Uterus (tissue), 2 donors: ENCODE results near the gene AIG1.

ENCODE experiments used
- POLR2A ChIP-seq, 2 donors: fragments of 450-650 bp; IDR thresholded peaks; one replicate each; pipeline ENCODE4 v1.6.1; 2016; ENCODE audit warnings: antibody characterized with exemption in 2 of 2, mild to moderate bottlenecking in 1 of 2, moderate library complexity in 1 of 2
- TF ChIP-seq, protein P1 (sequence below), 4 experiments: fragments of 200-600 bp in 2 of 4; fragments of 450-650 bp in 2 of 4; sonication (generic) in 2 of 4; IDR thresholded peaks; one replicate each; pipeline ENCODE4 v1.5.1; 2016 to 2019; ENCODE audit warnings: antibody characterized with exemption in 4 of 4, mild to moderate bottlenecking in 2 of 4, moderate library complexity in 1 of 4

DNA sequence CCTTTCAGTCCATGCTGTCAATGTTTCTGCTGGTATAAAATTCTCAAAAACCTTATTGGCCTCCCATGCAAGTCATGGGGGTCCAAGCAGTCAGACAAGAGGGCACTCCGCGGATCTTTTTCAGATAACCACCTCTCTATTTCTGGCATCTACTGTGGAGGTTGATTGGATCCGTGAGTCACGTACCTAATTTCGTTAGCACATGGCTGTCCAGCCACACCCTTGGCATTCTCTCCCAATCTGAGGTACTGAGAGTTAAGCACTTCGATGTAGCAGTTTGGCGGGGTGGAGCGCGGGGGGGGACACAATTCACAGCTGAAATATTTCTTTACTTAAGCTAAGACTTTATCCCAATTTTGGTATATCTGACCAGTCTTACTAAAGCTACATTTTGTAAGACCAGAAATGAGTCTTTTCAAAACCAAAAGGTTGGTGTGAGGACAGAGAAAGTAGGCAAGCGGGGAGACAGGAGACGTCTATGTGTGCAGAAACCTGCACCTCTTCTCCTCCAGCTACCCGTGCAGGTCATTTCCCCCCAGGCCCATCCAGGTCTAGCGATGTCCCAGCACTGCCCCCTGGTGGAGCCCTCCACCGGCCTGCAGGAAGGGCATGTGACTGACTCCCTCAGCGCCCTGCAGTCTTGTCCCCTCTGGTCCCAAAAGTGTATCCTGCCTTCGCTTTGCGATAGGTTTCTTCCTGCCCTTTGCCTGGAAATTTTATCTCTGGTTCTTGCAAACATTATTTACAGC is 276.7 kb downstream of the AIG1 start:
- TF ChIP-seq, protein P1, sequence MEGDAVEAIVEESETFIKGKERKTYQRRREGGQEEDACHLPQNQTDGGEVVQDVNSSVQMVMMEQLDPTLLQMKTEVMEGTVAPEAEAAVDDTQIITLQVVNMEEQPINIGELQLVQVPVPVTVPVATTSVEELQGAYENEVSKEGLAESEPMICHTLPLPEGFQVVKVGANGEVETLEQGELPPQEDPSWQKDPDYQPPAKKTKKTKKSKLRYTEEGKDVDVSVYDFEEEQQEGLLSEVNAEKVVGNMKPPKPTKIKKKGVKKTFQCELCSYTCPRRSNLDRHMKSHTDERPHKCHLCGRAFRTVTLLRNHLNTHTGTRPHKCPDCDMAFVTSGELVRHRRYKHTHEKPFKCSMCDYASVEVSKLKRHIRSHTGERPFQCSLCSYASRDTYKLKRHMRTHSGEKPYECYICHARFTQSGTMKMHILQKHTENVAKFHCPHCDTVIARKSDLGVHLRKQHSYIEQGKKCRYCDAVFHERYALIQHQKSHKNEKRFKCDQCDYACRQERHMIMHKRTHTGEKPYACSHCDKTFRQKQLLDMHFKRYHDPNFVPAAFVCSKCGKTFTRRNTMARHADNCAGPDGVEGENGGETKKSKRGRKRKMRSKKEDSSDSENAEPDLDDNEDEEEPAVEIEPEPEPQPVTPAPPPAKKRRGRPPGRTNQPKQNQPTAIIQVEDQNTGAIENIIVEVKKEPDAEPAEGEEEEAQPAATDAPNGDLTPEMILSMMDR (IDR thresholded peaks at IDR 0.05) = peak in 1 of 4 experiments; percentile 17
- no peak for TF ChIP-seq POLR2A (IDR thresholded peaks at IDR 0.05)
